Spleen (tissue), 11 donors: Measurements from ENCODE around the gene AK9. TPM values are rescaled to one million over a fixed set of nuclear protein-coding genes. Genes with fewer than 3 reads are reported as not detected.

Experiments
- DNase-seq: peaks from one replicate; pipeline ENCODE4 v3.0.0-alpha.2; 2020
- H3K27ac ChIP-seq, 8 donors: fragments of 200-600 bp; sonication (generic) in 7 of 8; 1 replicate in 4 of 8; 2 replicates in 4 of 8; pipeline versions ENCODE4 v1.5.0 to v1.8.0; 2016 to 2021; ENCODE audit warnings: inconsistent platforms in 4 of 8, mild to moderate bottlenecking in 4 of 8, moderate library complexity in 1 of 8
- H3K27me3 ChIP-seq, 7 donors: fragments of 200-600 bp; sonication (generic) in 6 of 7; replicated peaks in 1 of 7; 1 replicate in 4 of 7; 2 replicates in 3 of 7; pipeline versions ENCODE4 v1.5.0 to v1.8.0; 2016 to 2021; ENCODE audit warnings: inconsistent platforms in 3 of 7, mild to moderate bottlenecking in 1 of 7
- H3K36me3 ChIP-seq, 6 donors: fragments of 200-600 bp; sonication (generic) in 5 of 6; 1 replicate in 4 of 6; 2 replicates in 2 of 6; pipeline versions ENCODE4 v1.5.0 to v1.8.0; 2016 to 2021; ENCODE audit warnings: inconsistent platforms in 2 of 6
- H3K4me1 ChIP-seq, 6 donors: fragments of 200-600 bp; sonication (generic) in 5 of 6; 1 replicate in 3 of 6; 2 replicates in 3 of 6; pipeline versions ENCODE4 v1.5.0 to v1.8.0; 2016 to 2021; ENCODE audit warnings: inconsistent platforms in 3 of 6
- H3K4me3 ChIP-seq, 8 donors: fragments of 200-600 bp; sonication (generic) in 7 of 8; 1 replicate in 4 of 8; 2 replicates in 4 of 8; pipeline versions ENCODE4 v1.5.0 to v1.8.0; 2016 to 2021; ENCODE audit warnings: inconsistent platforms in 4 of 8, mild to moderate bottlenecking in 4 of 8, moderate library complexity in 2 of 8
- H3K9me3 ChIP-seq, 8 donors: fragments of 200-600 bp; sonication (generic) in 7 of 8; 1 replicate in 4 of 8; 2 replicates in 4 of 8; pipeline versions ENCODE4 v1.5.0 to v1.8.0; 2016 to 2021; ENCODE audit warnings: inconsistent platforms in 4 of 8
- POLR2A ChIP-seq, 3 donors: fragments of 450-650 bp; IDR thresholded peaks; one replicate each; pipeline ENCODE4 v1.5.1; 2017; ENCODE audit warnings: antibody characterized with exemption in 3 of 3, mild to moderate bottlenecking in 1 of 3
- POLR2AphosphoS5 ChIP-seq, 3 donors: sonication (generic); formaldehyde crosslinking; IDR thresholded peaks; one replicate each; pipeline ENCODE4 v1.5.1; 2017; ENCODE audit warnings: antibody characterized with exemption in 3 of 3
- WGBS, 5 donors: extraction: QIAGEN DNeasy Blood & Tissue Kit in 3 of 5; methylation state at CpG; one replicate each; pipeline versions ENCODE4 v1.1.5 to v1.1.7; 2013 to 2018; 5-methylcytosine and 5-hydroxymethylcytosine counted together
- intact Hi-C: fragments of 100-400 bp; cut with DNase I; formaldehyde crosslinking; loops from one replicate; pipeline ENCODE4 v1.15.0; 2023; ENCODE audit warnings: low total_unique reads
- polyA plus RNA-seq, 3 donors: library from polyadenylated mRNA; stranded (reverse); fragments of 200-250 nt; gene quantifications; one replicate each; pipeline ENCODE4 v1.2.1, GENCODE V29; 2013
- total RNA-seq, 7 donors: library from RNA; depleted of rRNA in 3 of 7; stranded (reverse); fragments of >200 nt in 3 of 7; fragmentation: NEBNext Ultra II Directional in 4 of 7; extraction: Animal tissue kit (Norgen Biotek cat#: 25700) in 4 of 7; gene quantifications; one replicate each; pipeline versions ENCODE4 v1.1.0 to v1.2.1, GENCODE V29; 2016 to 2021
- TF ChIP-seq, protein P1 (sequence below), 11 experiments: fragments of 200-600 bp in 7 of 11; fragments of 450-650 bp in 4 of 11; sonication (generic) in 4 of 11; IDR thresholded peaks in 8 of 11; conservative IDR thresholded peaks in 3 of 11; 1 replicate in 7 of 11; 2 replicates in 4 of 11; pipeline versions ENCODE4 v1.4.0 to v1.8.0; 2016 to 2021; ENCODE audit warnings: antibody characterized with exemption in 11 of 11, inconsistent platforms in 4 of 11, mild to moderate bottlenecking in 1 of 11
- donor health status: healthy with polysubstance abuse.
- donor health status: DM: no; HTN: no; CAD: no; lungs with moderate emphysema.
- donor health status: DM: no; HTN: no; CAD: no.
- donor health status: Bipolar disorder and iron deficiency.
- donor health status: healthy.
- donor health status: DM: no; HTN: no; CAD: no.
- donor health status: DM: yes; HTN: yes; CAD: no.

Gene AK9
- total and polyA plus RNA-seq, 10 donors: 3.8 to 24.9 (median 11.5) TPM

DNA sequence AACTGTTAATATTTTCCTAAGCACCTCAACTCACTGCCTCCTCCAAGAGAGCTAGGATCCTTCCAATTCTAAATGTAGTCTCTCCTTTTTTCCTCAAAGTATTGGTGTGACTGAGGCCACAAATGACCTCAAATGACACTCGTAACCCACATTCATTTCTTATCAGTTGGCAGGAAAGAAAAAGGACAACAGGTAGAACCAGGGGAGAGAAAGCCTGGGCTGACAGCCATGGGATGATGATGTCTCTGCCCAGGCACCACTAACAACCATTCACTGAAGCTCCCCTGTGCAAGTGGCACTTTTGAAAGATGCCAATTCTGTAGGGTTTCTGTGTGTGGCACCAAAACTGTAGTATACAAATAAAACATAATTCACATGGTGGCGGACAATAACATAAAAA lies 215.4 kb downstream of the AK9 start:
- Histone ChIP-seq H3K27me3 (no peaks in the 10 kb centered on the region), H3K9me3 (no peaks in the 10 kb centered on the region), H3K4me3 (no peak overlapping the region), H3K27ac (no peak overlapping the region), H3K36me3 (peaks cover 0 to 99% (median 60%) of the 10 kb centered on the region in 6 donors), H3K4me1 (peaks cover 30 to 86% (median 64%) of the 10 kb centered on the region in 6 donors)
- DNase-seq: no peak
- WGBS, 5 donors: 87 to 97% (median 94%) methylated on average over 2 of the region's 2 CpGs
- intact Hi-C loops: no loop called here
- TF ChIP-seq, protein P1, sequence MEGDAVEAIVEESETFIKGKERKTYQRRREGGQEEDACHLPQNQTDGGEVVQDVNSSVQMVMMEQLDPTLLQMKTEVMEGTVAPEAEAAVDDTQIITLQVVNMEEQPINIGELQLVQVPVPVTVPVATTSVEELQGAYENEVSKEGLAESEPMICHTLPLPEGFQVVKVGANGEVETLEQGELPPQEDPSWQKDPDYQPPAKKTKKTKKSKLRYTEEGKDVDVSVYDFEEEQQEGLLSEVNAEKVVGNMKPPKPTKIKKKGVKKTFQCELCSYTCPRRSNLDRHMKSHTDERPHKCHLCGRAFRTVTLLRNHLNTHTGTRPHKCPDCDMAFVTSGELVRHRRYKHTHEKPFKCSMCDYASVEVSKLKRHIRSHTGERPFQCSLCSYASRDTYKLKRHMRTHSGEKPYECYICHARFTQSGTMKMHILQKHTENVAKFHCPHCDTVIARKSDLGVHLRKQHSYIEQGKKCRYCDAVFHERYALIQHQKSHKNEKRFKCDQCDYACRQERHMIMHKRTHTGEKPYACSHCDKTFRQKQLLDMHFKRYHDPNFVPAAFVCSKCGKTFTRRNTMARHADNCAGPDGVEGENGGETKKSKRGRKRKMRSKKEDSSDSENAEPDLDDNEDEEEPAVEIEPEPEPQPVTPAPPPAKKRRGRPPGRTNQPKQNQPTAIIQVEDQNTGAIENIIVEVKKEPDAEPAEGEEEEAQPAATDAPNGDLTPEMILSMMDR (IDR thresholded peaks at IDR 0.05 in 8 of 11, conservative IDR thresholded peaks at IDR 0.05 in 3 of 11): no peak
- TF ChIP-seq POLR2A (IDR thresholded peaks at IDR 0.05): no peak
- TF ChIP-seq POLR2AphosphoS5 (IDR thresholded peaks at IDR 0.05): no peak

DNA sequence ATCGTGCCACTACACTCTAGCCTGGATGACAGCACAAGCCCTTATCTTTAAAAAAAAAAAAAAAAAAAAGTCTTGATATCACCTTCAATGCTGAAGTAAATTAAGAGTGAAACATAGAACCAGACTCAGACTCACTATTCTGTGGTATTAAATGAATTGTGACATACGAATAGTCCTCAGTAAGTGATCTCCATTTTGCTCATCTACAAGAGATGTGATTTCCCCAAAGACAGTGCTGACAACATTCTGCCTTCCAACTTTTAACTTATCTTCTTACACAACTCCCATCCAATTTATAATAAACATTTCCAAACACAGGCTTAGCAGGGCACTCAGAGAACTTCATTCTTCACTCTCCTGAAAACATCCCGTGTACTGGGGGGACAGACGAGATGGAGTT lies 216.0 kb downstream of the AK9 start:
- H3K4me1 ChIP-seq: peaks cover 24 to 86% (median 57%) of the 10 kb centered on the region in 6 donors
- WGBS, 5 donors: 80 to 88% (median 87%) methylated on average over 4 of the region's 4 CpGs
- no peak overlapping the region for H3K27ac ChIP-seq
- peaks cover 0 to 99% (median 66%) of the 10 kb centered on the region in 6 donors for H3K36me3 ChIP-seq
- TF ChIP-seq, protein P1 (IDR thresholded peaks at IDR 0.05 in 8 of 11, conservative IDR thresholded peaks at IDR 0.05 in 3 of 11): no peak
- TF ChIP-seq POLR2AphosphoS5 (IDR thresholded peaks at IDR 0.05): no peak
- DNase-seq: no peak
- H3K4me3 ChIP-seq: no peak overlapping the region
- intact Hi-C loops: no loop called here
- no peaks in the 10 kb centered on the region for H3K27me3 ChIP-seq
- H3K9me3 ChIP-seq: no peaks in the 10 kb centered on the region

DNA sequence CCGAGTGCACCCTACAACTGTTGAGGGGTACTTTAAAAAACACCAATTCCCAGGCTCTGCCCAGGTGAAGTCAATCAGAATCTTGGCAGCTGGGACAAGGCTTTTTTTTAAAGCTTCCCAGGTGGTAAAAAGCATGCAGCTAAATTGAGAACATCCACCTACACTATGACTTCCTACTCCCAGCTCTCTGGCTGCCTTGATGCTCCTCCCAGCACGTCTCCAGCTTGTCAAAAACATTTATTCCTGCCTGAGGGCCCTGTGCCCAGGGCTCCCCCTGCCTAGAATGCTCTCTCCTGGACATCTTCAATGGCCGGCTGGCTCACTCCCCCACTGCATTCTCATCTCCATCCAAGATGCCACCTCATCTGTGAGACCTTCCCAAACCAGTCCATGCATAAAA lies 217.9 kb downstream of the AK9 start:
- DNase-seq: no peak
- Histone ChIP-seq H3K27me3 (no peaks in the 10 kb centered on the region), H3K9me3 (no peaks in the 10 kb centered on the region), H3K4me3 (no peak overlapping the region), H3K4me1 (peaks cover 10 to 80% (median 39%) of the 10 kb centered on the region in 6 donors), H3K36me3 (peaks cover 0 to 100% (median 74%) of the 10 kb centered on the region in 6 donors), H3K27ac (peak overlapping the region in 1 of 8 donors; percentile 11)
- TF ChIP-seq POLR2A (IDR thresholded peaks at IDR 0.05): no peak
- no peak for TF ChIP-seq POLR2AphosphoS5 (IDR thresholded peaks at IDR 0.05)
- TF ChIP-seq, protein P1 (IDR thresholded peaks at IDR 0.05 in 8 of 11, conservative IDR thresholded peaks at IDR 0.05 in 3 of 11): no peak
- intact Hi-C loops: no loop called here
- 88 to 94% (median 94%) methylated on average over 3 of the region's 3 CpGs for WGBS, 5 donors

DNA sequence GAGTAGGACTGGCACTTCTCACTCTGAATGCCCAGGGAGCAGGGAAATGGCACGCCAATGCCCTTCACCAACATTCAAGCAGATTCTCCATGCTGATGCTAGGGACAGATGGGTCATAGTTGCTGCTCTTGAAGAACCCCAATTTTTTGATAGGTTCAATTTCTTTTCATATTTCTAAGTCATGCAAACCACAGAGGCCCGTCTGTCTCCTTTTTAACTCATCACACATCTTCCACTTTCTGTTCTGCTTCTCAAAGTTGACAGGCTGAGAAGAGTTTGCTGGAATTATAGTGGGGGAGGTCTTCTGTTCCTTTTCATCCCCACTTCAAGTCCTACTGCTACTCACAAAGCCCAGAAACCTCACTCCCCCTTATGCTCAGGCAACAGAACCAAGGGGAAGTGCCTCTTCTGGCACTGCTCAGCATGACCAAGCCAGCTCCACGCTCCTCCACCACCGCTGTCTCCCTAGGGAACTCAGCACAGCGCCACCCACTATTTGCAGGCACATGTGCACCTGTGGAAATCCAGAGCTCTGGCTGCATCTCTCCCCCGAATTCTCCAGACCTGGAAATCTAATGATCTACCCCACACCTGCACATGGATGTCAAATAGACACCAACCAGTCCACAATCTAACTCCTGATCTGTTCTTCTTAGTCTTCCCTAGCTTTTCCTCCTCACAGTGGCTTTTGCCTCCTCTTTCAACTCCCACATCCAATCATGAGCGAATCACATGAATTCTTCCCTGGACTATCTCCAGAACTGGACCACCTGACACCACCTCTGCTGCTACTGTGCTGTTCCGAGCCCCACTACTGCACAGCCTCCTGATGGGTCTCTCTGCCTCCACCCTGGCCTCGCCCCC lies 218.6 kb downstream of the AK9 start:
- intact Hi-C loops: no loop called here
- Histone ChIP-seq H3K4me3 (no peak overlapping the region), H3K27ac (peak overlapping the region in 1 of 8 donors; percentile 37), H3K4me1 (peaks cover 8 to 73% (median 31%) of the 10 kb centered on the region in 6 donors), H3K9me3 (no peaks in the 10 kb centered on the region), H3K27me3 (no peaks in the 10 kb centered on the region), H3K36me3 (peaks cover 0 to 100% (median 77%) of the 10 kb centered on the region in 6 donors)
- WGBS, 5 donors: 72 to 85% (median 80%) methylated on average over 7 to 9 of the region's 9 CpGs
- DNase-seq: no peak
- TF ChIP-seq POLR2AphosphoS5 (IDR thresholded peaks at IDR 0.05) (peak in 1 of 3 donors; percentile 49), POLR2A (IDR thresholded peaks at IDR 0.05) (no peak)
